ENCODE results near the gene ZMYND11. TPM values are rescaled to one million over a fixed set of nuclear protein-coding genes. Genes with fewer than 3 reads are reported as not detected.

The ZMYND11 gene
- total RNA-seq, 1 donor from 2014 or later: 41.6 TPM

- H3K36me3 Mint-ChIP-seq (ENCODE audit: low read depth, unreplicated experiment): peaks cover 4% of the 10 kb centered on the region
- TF ChIP-seq CTCF (IDR thresholded peaks at IDR 0.05; ENCODE audit: unreplicated experiment): no peak
- H3K9me3 Mint-ChIP-seq (ENCODE audit: unreplicated experiment): peaks cover 5% of the 10 kb centered on the region
- peaks cover 5% of the 10 kb centered on the region for H3K27me3 Mint-ChIP-seq (ENCODE audit: unreplicated experiment)
- no peak overlapping the region for H3K27ac Mint-ChIP-seq (ENCODE audit: unreplicated experiment)
- no peak for DNase-seq (ENCODE audit: low spot score)
- H3K4me3 Mint-ChIP-seq (ENCODE audit: unreplicated experiment): no peak overlapping the region
- H3K4me1 Mint-ChIP-seq (ENCODE audit: unreplicated experiment): no peaks in the 10 kb centered on the region
Measured at GRCh38 chr10:106740-107139, 28.5 kb upstream of the ZMYND11 start.

- Mint-ChIP-seq H3K27me3 (ENCODE audit: unreplicated experiment) (peaks cover 2% of the 10 kb centered on the region), H3K27ac (ENCODE audit: unreplicated experiment) (no peak overlapping the region), H3K4me1 (ENCODE audit: unreplicated experiment) (no peaks in the 10 kb centered on the region), H3K4me3 (ENCODE audit: unreplicated experiment) (no peak overlapping the region), H3K9me3 (ENCODE audit: unreplicated experiment) (no peaks in the 10 kb centered on the region), H3K36me3 (ENCODE audit: low read depth, unreplicated experiment) (no peaks in the 10 kb centered on the region)
- no peak for DNase-seq (ENCODE audit: low spot score)
- no peak for TF ChIP-seq CTCF (IDR thresholded peaks at IDR 0.05; ENCODE audit: unreplicated experiment)
Measured at GRCh38 chr10:112246-112645, 23.0 kb upstream of the ZMYND11 start.

GRCh38 chr10:124874-125273 lies 10.4 kb upstream of the ZMYND11 start:
- peaks cover 2% of the 10 kb centered on the region for H3K27me3 Mint-ChIP-seq (ENCODE audit: unreplicated experiment)
- H3K4me1 Mint-ChIP-seq (ENCODE audit: unreplicated experiment): peaks cover 9% of the 10 kb centered on the region
- no peak for TF ChIP-seq CTCF (IDR thresholded peaks at IDR 0.05; ENCODE audit: unreplicated experiment)
- no peak overlapping the region for H3K27ac Mint-ChIP-seq (ENCODE audit: unreplicated experiment)
- H3K36me3 Mint-ChIP-seq (ENCODE audit: low read depth, unreplicated experiment): no peaks in the 10 kb centered on the region
- H3K9me3 Mint-ChIP-seq (ENCODE audit: unreplicated experiment): peaks cover 6% of the 10 kb centered on the region
- H3K4me3 Mint-ChIP-seq (ENCODE audit: unreplicated experiment): no peak overlapping the region
- no peak for DNase-seq (ENCODE audit: low spot score)

GRCh38 chr10:127612-128432 lies 7.4 kb upstream of the ZMYND11 start:
- Mint-ChIP-seq H3K4me1 (ENCODE audit: unreplicated experiment) (peaks cover 16% of the 10 kb centered on the region), H3K4me3 (ENCODE audit: unreplicated experiment) (no peak overlapping the region), H3K36me3 (ENCODE audit: low read depth, unreplicated experiment) (no peaks in the 10 kb centered on the region), H3K27me3 (ENCODE audit: unreplicated experiment) (peaks cover 3% of the 10 kb centered on the region), H3K27ac (ENCODE audit: unreplicated experiment) (peak overlapping the region; percentile 52), H3K9me3 (ENCODE audit: unreplicated experiment) (no peaks in the 10 kb centered on the region)
- DNase-seq (ENCODE audit: low spot score): peak; percentile 18
- no peak for TF ChIP-seq CTCF (IDR thresholded peaks at IDR 0.05; ENCODE audit: unreplicated experiment)

- H3K9me3 Mint-ChIP-seq (ENCODE audit: unreplicated experiment): no peaks in the 10 kb centered on the region
- peaks cover 10% of the 10 kb centered on the region for H3K27me3 Mint-ChIP-seq (ENCODE audit: unreplicated experiment)
- H3K27ac Mint-ChIP-seq (ENCODE audit: unreplicated experiment): no peak overlapping the region
- no peak for DNase-seq (ENCODE audit: low spot score)
- TF ChIP-seq CTCF (IDR thresholded peaks at IDR 0.05; ENCODE audit: unreplicated experiment): no peak
- no peak overlapping the region for H3K4me3 Mint-ChIP-seq (ENCODE audit: unreplicated experiment)
- H3K36me3 Mint-ChIP-seq (ENCODE audit: low read depth, unreplicated experiment): no peaks in the 10 kb centered on the region
- H3K4me1 Mint-ChIP-seq (ENCODE audit: unreplicated experiment): peaks cover 23% of the 10 kb centered on the region
Measured at GRCh38 chr10:129810-130209, 5.4 kb upstream of the ZMYND11 start.

Measured in endothelial cell (in vitro differentiated cells).